ENCODE measurements around the gene SLC6A13. TPM values are rescaled to one million over a fixed set of nuclear protein-coding genes. Genes with fewer than 3 reads are reported as not detected.

Gene SLC6A13
- total and polyA plus RNA-seq, 10 of the 15 experiments (the other 5 are each of a cell fraction or from before 2014, with no cell fraction given) = 0.18 to 1.2 (median 0.20) TPM; not detected in 3

- TF ChIP-seq CEBPZ (IDR thresholded peaks at IDR 0.05; ENCODE audit: low read depth, low read length) = no peak
- TF ChIP-seq NFXL1 (IDR thresholded peaks at IDR 0.05; ENCODE audit: borderline replicate concordance) = no peak
- TF ChIP-seq TARDBP (IDR thresholded peaks at IDR 0.05; ENCODE audit: borderline replicate concordance) = no peak
- TF ChIP-seq ESRRA (IDR thresholded peaks at IDR 0.05; ENCODE audit: low read length) = no peak
- no peak for TF ChIP-seq FOXK2 (IDR thresholded peaks at IDR 0.05)
Measured at GRCh38 chr12:220946-221550, 41.6 kb downstream of the SLC6A13 start (continued).

- no TSS peak for BruUV-seq (replicated peaks)
- 49% methylated on average over 6 of the region's 6 CpGs for WGBS (ENCODE audit: insufficient coverage, insufficient replicate concordance, low lambda C conversion rate, missing lambda C conversion rate)
- CTCF ChIA-PET = interaction anchor here (0.6 kb wide), 1 partner anchor 26 kb away, joined by 4 read pairs; no protein-coding TSS in a partner anchor
- H3K9me3 ChIP-seq (replicated peaks; ENCODE audit: control insufficient read depth, insufficient read depth, low read length) = no peaks in the 10 kb centered on the region
- intact Hi-C loops (cut with micrococcal nuclease; ENCODE audit: unreplicated experiment) = no loop called here
- ATAC-seq (no peak), DNase-seq (ENCODE audit: low read depth, low spot score) (no peak), FAIRE-seq (no peak)
- in situ Hi-C loops (cut with MboI) = no loop called here
- RAD21 ChIA-PET (ENCODE audit: unreplicated experiment) = no interaction called here
- H3K36me3 ChIP-seq (ENCODE audit: control insufficient read depth in 2 of 2, insufficient read depth in 2 of 2, low read length in 1 of 2) = no peaks in the 10 kb centered on the region
- H2AFZ ChIP-seq (ENCODE audit: control insufficient read depth, low read depth, low read length) = no peak overlapping the region
- no peak overlapping the region for H3K4me3 ChIP-seq
- H3K4me1 ChIP-seq (ENCODE audit: control insufficient read depth, insufficient read depth, low read length) = no peaks in the 10 kb centered on the region
- no peak overlapping the region for H3K9ac ChIP-seq (ENCODE audit: control insufficient read depth, insufficient read depth, low read length)
- no peaks in the 10 kb centered on the region; the same call in 1 of the 2 replicates for H4K20me1 ChIP-seq (ENCODE audit: control insufficient read depth, insufficient read depth)
- POLR2A ChIA-PET = no interaction called here
- H3K4me2 ChIP-seq (ENCODE audit: control insufficient read depth, insufficient read depth) = no peak overlapping the region
- H3K27me3 ChIP-seq (replicated peaks in 1 of 2; ENCODE audit: control insufficient read depth in 2 of 2, insufficient read depth in 2 of 2, low read length in 1 of 2) = no peaks in the 10 kb centered on the region; a peak in 1 of 4 replicates
- SMC1A ChIA-PET (ENCODE audit: uncharacterized antibody, unreplicated experiment) = no interaction called here
- H3K79me2 ChIP-seq (ENCODE audit: control insufficient read depth, insufficient read depth, low read length) = no peaks in the 10 kb centered on the region
- no peak overlapping the region for H3K27ac ChIP-seq (ENCODE audit: control insufficient read depth, insufficient read depth)
- TF ChIP-seq BMI1 (IDR thresholded peaks at IDR 0.05; ENCODE audit: borderline replicate concordance) = no peak
- TF ChIP-seq BRCA1 (IDR thresholded peaks at IDR 0.05; ENCODE audit: low read depth, low read length) = no peak
- TF ChIP-seq RAD51 (IDR thresholded peaks at IDR 0.05) = no peak
- TF ChIP-seq SREBF2 (IDR thresholded peaks at IDR 0.05; ENCODE audit: low read length) = no peak
- TF ChIP-seq LARP7 (IDR thresholded peaks at IDR 0.05) = no peak
- no peak for TF ChIP-seq SPI1 (IDR thresholded peaks at IDR 0.05; ENCODE audit: borderline replicate concordance, insufficient read depth, low read depth, low read length)
- no peak for TF ChIP-seq WRNIP1 (IDR thresholded peaks at IDR 0.05; ENCODE audit: borderline replicate concordance, low read depth, low read length)
- no peak for TF ChIP-seq SKIL (IDR thresholded peaks at IDR 0.05; ENCODE audit: low read depth, poor library complexity, severe bottlenecking)
- TF ChIP-seq MEF2A (IDR thresholded peaks at IDR 0.05; ENCODE audit: insufficient read depth, low read depth, low read length) = no peak
- TF ChIP-seq RB1 (IDR thresholded peaks at IDR 0.05; ENCODE audit: borderline replicate concordance) = no peak
- no peak for TF ChIP-seq NBN (IDR thresholded peaks at IDR 0.05)
- TF ChIP-seq BACH1 (IDR thresholded peaks at IDR 0.05; ENCODE audit: borderline replicate concordance) = no peak
- TF ChIP-seq E2F4 (IDR thresholded peaks at IDR 0.05; ENCODE audit: low read depth, low read length) = no peak
- TF ChIP-seq MYC (IDR thresholded peaks at IDR 0.05; ENCODE audit: insufficient read depth, insufficient read length, insufficient replicate concordance, low read length, severe bottlenecking) = no peak
Measured at GRCh38 chr12:220491-220890, 42.1 kb downstream of the SLC6A13 start.
